GM21390 (cell line): ENCODE measurements around the gene EPB41L5.
"Not testable (repeated sequence)": the region's sequence is repeated elsewhere in the genome, so short reads cannot be mapped to it uniquely, and the experiment has no call there.

Source experiments
- ATAC-seq: cut with Tn5 transposase; IDR thresholded peaks from one replicate; pipeline ENCODE4 v1.9.1; 2021; ENCODE audit not compliant: unreplicated experiment

The EPB41L5 gene

DNA sequence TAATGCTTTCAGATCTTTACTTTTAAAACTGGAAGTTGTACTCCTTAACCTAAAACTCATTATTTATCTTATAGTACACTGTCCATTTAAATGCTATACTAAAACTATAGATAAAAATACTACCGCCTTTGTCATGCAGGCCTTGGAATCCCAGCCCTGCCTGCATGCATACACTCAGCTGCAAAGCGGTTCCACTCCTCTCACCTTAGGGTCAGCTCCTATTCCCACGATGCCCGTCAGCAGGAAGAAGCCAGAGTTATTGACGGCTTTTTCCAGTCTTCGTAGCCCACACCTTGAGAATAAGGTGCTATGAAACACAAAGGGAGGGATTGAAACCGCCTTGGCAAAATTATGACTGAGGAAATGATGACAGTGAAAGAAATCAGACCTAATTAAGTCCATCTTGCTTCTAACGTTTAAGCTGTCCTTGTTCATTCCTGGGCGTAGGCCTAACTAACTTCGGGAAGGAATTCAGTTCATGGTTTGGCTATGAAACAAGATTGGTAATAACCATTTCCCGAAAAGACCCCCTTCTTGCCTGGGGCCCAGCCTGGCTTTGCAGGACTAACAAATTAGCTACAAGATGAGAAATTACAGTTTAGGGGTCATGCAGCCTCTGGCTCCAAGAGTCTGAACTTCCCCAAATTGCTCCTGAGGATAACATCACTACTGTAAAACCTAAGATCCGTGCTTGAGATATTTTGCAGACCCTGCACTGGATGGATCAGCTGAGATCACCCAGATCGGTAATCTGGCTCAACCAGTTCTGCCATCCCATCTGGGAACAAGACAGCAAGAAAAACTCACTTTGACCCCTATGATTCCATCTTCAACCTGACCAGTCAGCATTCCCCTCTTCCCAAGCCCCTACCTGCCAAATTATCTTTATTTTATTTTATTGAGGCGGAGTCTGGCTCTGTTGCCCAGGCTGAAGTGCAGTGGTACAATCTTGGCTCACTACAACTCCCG lies 17.1 kb downstream of the EPB41L5 start:
- no peak for ATAC-seq

DNA sequence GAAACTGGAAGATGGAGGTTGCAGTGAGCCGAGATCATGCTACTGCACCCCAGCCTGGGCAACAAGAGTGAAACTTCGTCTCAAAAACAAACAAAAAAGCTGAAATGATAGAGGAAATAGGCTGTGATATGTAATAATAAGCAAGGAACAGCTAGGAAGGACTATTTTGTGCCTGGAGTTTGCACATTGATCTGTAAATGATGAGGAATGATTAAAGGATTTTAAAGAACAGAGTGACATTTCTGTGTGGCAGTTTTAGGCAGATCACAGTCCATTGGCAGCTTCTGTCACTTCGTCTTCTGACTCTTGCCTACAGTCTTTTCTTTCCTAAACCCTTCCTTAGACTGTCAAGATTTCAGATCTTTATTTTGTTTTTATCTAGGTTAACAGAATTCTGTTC lies 19.4 kb downstream of the EPB41L5 start:
- ATAC-seq = no peak

DNA sequence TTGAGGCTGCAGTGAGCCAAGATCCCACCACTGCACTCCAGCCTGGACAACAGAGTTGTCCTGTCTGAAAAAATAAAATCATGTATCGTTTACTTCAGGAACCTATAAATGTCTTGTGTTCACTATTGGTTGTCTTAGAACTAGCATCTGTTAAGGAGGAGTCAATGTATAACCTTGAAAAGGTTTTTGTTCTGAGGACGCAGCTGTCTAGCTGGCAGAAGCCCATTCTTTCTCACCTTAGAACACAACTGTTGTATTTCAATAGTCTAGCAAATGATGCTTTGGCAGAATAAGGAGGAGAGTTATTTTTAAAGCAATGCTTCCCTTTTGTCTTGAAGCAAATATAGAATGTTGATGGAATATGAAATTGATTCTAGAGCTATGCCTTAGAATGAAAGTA lies 21.1 kb downstream of the EPB41L5 start:
- ATAC-seq = no peak

DNA sequence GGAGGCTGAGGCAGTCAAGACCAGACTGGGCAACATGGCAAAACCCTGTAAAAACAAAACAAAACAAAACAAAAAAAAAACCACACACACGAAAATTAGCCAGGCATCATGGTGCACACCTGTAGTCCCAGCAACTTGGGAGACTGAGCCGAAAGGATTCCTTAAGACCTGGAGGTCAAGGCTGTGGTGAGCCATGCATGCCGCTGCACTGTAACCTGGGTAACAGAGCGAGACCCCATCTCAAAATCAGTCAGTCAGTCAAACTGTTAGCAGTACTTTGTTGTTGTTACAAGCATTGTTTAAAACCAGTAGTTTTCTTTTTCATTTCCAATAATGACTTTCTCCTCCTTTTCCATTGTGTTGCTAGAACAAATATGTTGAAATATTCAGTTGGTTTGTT lies 21.7 kb downstream of the EPB41L5 start:
- ATAC-seq = no peak

DNA sequence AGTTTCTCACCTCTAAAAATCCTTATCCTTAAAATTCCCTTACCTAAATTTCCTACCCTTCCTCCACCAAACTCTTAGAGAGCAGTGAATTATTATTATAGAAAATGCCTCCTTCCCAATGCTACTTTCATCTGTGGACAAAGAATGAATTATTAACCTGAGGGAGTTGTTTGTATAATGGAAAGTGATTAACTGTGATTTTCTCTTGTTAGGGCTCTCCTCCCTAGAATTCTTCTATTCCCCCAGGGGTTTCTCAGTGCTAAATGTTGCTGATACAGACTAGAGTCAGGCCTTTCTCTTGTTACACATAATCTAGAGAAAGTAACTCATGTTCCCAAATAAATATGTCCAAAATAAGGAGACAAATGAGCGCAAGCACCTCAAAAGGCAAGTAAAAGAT lies 23.3 kb downstream of the EPB41L5 start:
- no peak for ATAC-seq

DNA sequence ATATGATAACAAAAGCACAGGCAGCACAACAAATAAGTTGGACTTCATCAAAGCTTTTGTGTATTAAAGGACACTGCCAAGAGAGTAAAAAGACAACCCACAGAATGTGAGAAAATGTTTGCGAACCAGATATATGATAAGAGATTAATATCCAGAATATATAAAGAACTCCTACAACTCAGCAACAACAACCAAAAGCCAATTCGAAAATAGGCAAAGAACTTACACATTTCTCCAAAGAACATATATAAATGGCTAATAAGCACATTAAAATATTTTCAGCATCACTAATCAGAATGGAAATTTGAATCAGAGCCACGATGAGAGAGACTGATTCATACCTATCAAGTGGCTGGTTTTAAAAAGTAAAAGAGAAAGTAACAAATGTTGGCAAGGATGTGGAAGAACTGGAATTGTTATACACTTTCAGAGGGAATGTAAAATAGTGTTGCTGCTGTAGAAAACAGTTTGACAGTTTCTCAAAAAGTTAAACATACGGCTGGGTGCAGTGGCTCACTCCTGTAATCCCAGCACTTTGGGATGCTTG lies 25.2 kb downstream of the EPB41L5 start:
- ATAC-seq = no peak

DNA sequence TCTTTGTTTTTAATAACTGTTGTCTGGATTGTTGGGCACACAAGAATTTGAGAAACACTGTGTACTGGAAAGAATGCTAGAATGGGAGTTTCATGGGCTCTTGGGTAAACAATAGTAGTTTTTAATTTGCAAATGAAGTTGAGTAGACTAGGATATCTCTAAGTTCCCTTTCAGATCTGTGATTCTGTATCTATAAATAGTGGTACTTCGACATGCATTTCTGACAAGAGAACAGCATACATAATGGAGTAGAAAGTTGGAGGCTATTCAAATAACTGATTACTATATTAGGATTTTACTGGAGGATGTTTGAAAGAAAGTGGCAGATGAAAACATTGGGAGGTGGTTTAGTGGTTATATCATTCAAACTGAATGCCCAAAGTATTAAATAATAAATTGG lies 29.5 kb downstream of the EPB41L5 start:
- ATAC-seq = no peak

DNA sequence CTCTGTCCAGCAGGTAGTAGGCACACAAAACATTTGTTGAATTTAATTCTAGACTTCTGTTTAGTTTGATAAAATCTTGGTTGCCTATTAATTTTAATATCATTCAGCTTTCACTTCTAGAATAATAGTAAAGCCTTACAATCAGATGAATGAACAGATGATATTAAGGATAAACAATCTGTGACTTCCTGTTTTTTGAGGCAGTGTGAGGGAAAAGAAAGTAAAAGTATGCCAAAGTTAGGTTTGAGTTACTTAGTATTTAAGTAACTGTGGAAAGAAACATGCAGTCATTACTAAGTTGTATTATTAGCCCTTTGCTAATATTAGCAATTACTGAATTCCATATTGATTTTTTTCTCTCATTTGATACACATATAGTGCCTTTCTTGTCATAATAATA lies 31.5 kb downstream of the EPB41L5 start:
- ATAC-seq = no peak

DNA sequence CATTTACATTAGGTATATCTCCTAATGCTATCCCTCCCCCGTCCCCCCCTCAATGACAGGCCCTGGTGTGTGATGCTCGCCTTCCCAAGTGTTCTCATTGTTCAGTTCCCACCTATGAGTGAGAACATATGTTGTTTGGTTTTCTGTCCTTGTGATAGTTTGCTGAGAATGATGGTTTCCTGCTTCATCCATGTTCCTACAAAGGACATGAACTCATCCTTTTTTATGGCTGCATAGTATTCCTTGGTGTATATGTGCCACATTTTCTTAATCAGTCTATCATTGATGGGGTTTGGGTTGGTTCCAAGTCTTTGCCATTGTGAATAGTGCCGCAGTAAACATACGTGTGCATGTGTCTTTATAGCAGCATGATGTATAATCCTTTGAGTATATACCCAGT lies 32.9 kb downstream of the EPB41L5 start:
- ATAC-seq = not testable (repeated sequence)

DNA sequence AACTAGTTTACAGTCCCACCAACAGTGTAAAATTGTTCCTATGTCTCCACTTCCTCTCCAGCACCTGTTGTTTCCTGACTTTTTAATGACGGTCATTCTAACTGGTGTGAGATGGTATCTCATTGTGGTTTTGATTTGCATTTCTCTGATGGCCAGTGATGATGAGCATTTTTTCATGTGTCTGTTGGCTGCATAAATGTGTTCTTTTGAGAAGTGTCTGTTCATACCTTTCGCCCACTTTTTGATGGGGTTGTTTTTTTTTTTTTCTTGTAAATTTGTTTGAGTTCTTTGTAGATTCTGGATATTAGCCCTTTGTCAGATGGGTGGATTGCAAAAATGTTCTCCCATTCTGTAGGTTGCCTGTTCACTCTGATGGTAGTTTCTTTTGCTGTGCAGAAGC lies 33.4 kb downstream of the EPB41L5 start:
- not testable (repeated sequence) for ATAC-seq

DNA sequence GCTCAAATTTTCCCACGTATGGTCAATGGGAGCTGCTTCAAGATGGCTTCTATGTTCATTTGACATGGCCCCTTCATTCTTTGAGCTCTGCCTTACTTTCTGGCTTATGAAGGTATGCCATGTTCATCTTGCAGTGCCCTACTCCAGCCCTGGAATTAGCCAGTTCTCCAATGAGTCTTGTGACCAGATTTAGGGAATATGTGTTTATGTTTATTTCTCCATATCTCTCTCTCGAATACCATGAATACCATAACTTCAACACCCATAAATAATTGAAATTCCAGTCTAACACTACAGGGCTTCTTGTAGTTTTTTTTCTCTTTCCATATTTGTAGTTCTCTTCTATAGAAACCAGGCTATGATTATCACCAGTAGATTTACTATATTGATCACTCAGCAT lies 39.7 kb downstream of the EPB41L5 start:
- ATAC-seq = no peak

DNA sequence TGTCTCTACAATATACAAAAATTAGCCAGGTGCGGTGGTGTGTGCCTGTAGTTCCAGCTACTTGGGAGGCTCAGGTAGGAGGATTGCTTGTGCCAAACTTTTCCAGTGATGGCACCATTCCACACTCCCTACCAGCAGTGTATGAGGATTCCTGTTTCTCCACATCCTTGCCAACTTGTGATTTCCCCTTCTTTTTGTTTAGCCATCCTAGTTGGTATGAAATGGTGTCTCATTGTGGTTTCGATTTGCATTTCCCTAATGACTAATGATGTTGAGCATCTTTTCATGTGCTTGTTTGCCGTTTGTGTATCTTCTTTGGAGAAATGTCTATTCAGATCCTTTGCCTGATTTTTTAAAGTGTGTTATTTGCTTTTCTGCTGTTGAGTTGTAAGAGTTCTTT lies 41.0 kb downstream of the EPB41L5 start:
- ATAC-seq = no peak

DNA sequence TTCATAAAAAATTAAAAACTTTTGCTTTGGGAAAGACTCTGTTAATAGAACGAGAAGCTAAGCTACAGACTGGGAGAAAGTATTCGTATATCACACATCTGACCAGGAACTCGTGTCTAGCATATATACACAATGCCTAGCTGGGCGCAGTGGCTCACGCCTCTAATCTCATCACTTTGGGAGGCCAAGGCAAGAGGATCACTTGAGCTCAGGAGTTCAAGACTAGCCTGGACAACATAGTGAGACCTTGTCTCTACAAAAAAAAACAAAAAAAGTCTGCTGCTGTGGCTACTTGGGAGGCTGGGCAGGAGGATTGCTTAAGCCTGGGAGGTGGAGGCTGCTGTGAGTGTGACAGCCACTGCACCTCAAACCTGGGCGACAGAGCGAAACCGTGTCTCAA lies 46.6 kb downstream of the EPB41L5 start:
- no peak for ATAC-seq

DNA sequence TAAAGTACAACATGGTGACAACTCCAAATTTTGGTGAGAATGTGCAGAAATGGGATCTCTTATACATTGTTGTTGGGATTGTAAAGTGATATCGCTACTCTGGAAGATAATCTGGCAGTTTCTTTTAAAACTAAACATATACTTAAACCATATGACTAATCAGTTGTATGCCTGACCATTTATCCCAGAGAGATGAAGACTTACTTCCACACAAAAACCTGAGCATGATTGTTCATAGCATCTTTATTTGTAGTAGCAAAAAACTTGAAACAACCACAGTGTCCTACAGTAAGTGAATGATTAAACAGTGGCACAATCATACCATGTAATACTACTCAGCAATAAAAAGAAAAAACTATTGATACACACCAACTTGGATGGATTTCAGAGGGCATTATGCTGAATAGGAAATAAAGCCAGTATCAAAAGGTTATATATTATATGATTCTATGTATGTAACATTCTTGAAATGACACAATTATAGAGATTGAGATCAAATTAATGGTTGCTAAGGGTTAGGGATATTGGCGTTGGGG lies 47.3 kb downstream of the EPB41L5 start:
- ATAC-seq = no peak

DNA sequence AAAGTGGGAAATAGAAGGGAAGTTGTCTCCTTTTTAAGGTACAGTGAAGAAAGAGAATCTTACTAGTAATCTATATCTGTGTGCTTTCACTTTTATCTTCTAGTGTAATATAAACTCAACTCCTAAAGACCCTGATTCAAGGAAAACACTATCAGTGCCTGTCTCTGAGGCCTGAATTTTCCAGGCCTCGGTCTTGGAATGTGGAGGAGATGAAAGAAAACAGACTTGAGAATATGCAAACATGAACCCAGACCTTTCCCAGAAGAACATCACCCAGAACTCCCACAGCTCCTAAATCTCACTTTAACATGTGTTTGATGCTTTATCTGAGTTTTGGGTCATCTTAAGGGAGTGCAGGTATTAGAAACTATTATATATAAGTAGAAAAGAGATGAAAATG lies 51.8 kb downstream of the EPB41L5 start:
- no peak for ATAC-seq

DNA sequence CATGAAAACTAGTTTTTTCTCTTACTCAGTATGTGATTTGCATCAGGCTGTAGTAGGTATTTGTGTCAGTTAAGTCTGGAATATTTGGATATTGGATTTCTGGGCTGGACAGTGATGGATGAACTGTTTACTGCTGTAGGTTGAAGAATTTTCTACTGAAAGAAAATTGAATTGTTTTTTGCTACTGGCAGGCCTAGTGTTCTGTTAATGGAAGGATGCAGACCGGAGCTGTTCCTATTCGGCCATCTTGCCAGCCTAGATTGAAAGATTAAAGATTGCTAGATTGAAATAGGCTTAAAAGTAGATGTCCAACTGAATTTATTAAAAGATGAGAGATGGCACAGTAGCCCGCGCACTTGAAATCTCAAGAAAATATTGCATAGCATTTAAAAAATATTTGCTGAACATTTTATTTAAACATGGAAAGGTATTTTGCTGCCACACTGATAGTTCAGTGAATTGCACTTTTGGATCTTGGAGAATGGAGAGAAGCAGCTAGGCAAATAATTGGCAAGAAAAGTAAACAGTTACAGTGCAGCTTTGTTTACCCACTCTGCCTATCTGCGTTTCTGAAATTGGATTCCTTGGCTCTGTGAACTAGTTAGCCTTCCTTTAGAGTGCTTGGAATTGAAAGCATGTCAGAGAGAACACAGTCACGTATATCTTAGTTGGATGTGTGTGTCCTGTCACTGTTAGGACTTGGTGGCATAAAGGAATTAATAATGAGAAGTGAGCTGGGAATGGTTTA lies 54.1 kb downstream of the EPB41L5 start:
- no peak for ATAC-seq

DNA sequence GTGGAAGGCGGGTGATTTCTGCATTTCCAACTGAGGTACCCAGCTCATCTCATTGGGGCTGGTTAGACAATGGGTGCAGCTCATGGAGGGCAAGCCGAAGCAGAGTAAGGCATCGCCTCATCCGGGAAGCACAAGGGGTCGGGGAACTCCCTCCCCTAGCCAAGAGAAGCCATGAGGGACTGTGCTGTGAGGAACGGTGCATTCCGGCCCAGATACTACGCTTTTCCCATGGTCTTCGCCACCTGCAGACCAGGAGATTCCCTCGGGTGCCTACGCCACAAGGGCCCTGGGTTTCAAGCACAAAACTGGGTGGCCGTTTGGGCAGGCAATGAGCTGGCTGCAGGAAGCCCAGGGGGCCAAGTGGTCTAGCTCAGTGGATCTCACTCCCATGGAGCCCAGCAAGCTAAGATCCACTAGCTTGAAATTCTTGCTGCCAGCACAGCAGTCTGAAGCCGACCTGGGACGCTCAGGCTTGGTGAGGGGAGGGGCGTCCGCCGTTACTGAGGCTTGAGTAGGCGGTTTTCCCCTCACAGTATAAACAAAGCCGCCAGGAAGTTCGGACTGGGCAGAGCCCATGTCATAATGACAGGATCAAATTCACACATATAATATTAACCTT lies 55.3 kb downstream of the EPB41L5 start:
- ATAC-seq = not testable (repeated sequence)

DNA sequence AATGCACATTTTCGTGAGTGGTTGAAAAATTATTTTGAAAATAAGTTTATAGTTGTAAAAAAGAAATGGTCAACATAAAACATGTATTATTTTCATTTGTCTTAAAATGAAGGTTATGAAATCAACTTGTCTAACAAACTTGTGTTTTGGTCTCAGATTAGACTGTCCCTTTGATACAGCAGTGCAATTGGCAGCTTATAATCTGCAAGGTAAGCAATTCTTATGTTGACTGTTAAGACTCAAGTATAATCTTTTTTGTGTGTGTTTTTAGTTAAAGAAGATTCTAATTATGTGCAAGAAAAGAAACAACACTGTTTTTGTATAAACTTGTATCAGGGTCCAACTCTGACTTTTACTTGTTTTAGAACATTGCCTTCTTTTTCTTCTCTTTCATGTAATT lies 62.7 kb downstream of the EPB41L5 start:
- no peak for ATAC-seq

DNA sequence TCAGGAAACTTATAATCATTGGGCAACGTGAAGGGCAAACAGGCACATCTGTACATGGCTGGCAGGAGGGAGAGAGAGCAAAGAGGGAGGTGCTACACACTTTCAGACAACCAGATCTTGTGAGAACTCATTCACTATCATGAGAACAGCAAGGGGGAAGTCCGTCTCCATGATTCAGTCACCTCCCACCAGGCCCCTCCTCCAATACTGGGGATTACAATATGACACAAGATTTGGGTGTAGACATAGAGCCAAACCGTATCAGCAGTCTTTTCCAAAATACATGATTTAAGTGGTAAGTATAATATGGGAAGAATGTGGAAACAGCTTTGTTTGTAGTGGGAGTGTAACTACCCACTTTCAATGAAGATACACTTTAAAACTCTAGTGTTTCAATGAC lies 65.0 kb downstream of the EPB41L5 start:
- ATAC-seq = no peak

DNA sequence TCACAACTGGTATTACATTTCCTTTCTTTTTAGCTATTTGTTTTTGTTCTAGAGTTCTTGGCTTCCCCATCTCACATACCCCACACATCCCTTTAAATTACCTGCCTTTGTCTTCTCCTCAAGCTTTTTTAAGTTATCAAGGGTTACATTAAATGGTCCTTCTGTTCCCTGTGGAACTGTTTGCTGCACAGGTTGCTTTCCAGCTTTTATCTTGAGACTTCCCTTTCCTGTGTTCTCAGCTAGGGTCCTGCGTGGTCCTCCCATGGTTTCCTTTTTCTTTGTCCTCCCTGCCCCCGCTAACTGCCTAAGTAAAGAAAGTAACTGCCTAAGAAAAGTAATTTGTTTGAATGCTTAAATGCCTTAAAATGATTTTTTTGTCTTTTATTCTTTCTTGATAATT lies 66.8 kb downstream of the EPB41L5 start:
- no peak for ATAC-seq

DNA sequence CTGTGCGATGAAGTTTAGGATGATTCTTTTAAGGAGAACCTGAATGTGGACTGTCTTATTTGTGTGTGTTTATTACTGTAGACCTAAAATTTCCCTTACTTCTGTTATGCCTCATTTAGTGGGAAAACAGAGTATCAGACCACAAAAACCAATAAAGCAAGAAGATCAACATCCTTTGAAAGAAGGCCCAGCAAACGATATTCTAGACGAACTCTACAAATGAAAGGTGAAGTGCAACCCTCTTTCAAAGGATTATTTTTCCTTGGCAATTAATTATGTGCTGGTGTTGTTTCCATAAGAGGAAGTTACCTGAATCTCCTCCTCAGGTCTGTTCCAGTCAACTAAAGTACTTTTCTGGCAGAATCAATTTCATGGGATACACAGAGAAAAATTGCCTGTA lies 78.6 kb downstream of the EPB41L5 start:
- ATAC-seq = no peak
